MCF 10A (cell line): Measurements from ENCODE around the gene PLA2G6. TPM values are rescaled to one million over a fixed set of nuclear protein-coding genes. Genes with fewer than 3 reads are reported as not detected.
A peak's percentile ranks its signal among the peaks of the same experiment; 100 is the strongest.

ENCODE experiments used
- BruUV-seq: library from RNA; stranded (reverse); fragments of 400-500 nt; replicated peaks from 2 replicates; lab custom pipeline; 2021; lab: Mats Ljungman, UMichigan
- CTCF ChIA-PET: fragments of 300-600 bp; sonication (Branson Sonifier 250); formaldehyde crosslinking; extraction: SDS; loops from one replicate; lab custom pipeline; 2021; ENCODE audit warnings: antibody characterized with exemption, inconsistent platforms; lab: Yijun Ruan, JAX
- POLR2A ChIA-PET: fragments of 300-600, 350-650 bp; sonication (Branson Sonifier 250); formaldehyde crosslinking; extraction: SDS; loops from one replicate; lab custom pipeline; 2020; ENCODE audit warnings: antibody characterized with exemption, inconsistent platforms; lab: Yijun Ruan, JAX
- DNase-seq: peaks from one replicate; pipeline ENCODE4 v3.0.0-alpha.2; 2018; ENCODE audit not compliant: unreplicated experiment
- H3K27ac Mint-ChIP-seq: one replicate; pipeline ENCODE4 v1.8.0; 2022; ENCODE audit warnings: mild to moderate bottlenecking, low read depth, mixed read lengths; ENCODE audit not compliant: unreplicated experiment
- H3K27me3 Mint-ChIP-seq: one replicate; pipeline ENCODE4 v1.8.0; 2022; ENCODE audit warnings: mixed read lengths; ENCODE audit not compliant: insufficient read depth, unreplicated experiment
- H3K36me3 Mint-ChIP-seq: one replicate; pipeline ENCODE4 v1.8.0; 2022; ENCODE audit warnings: mild to moderate bottlenecking, moderate library complexity, mixed read lengths; ENCODE audit not compliant: insufficient read depth, unreplicated experiment
- H3K4me1 Mint-ChIP-seq: one replicate; pipeline ENCODE4 v1.8.0; 2022; ENCODE audit warnings: mixed read lengths; ENCODE audit not compliant: insufficient read depth, unreplicated experiment
- H3K4me3 Mint-ChIP-seq: one replicate; pipeline ENCODE4 v1.8.0; 2022; ENCODE audit warnings: mild to moderate bottlenecking, moderate library complexity, mixed read lengths; ENCODE audit not compliant: unreplicated experiment
- H3K9me3 Mint-ChIP-seq: one replicate; pipeline ENCODE4 v1.8.0; 2022; ENCODE audit warnings: mixed read lengths; ENCODE audit not compliant: unreplicated experiment
- CTCF ChIP-seq: fragments of 200-600 bp; IDR thresholded peaks from one replicate; pipeline ENCODE4 v1.8.0; 2022; ENCODE audit warnings: antibody characterized with exemption, mild to moderate bottlenecking; ENCODE audit not compliant: unreplicated experiment
- intact Hi-C: fragments of 100-400 bp; cut with micrococcal nuclease; formaldehyde crosslinking; loops from 2 replicates; pipeline ENCODE4 v1.14.1; 2022
- total RNA-seq: library from RNA; stranded (reverse); gene quantifications from 2 replicates; pipeline ENCODE4 v1.2.3, GENCODE V29; 2022

Gene PLA2G6
- total RNA-seq, 1 experiment from 2014 or later = 37.5 TPM

GRCh38 chr22:38218661-38219622, 37.3 kb upstream of the PLA2G6 start:
- CTCF ChIA-PET = interaction anchor here (0.5 to 1.3 kb wide), 6 partner anchors 21 to 1842 kb away, joined by 3 to 4 read pairs (median 4); no protein-coding TSS in a partner anchor
- Mint-ChIP-seq H3K4me1 (peaks cover 48% of the 10 kb centered on the region), H3K27ac (peak overlapping the region; percentile 97), H3K36me3 (peaks cover 64% of the 10 kb centered on the region), H3K9me3 (no peaks in the 10 kb centered on the region), H3K4me3 (peak overlapping the region; percentile 26), H3K27me3 (no peaks in the 10 kb centered on the region)
- POLR2A ChIA-PET = interaction anchor here (0.6 to 4.8 kb wide), 24 partner anchors 9 to 481 kb away, joined by 3 to 64 read pairs (median 3); partner anchors contain the start of genes MAFF, PICK1 and PLA2G6
- DNase-seq = peak; percentile 93
- intact Hi-C loops = no loop called here
- TF ChIP-seq CTCF = no peak
- TSS peak; percentile 9 for BruUV-seq

- Mint-ChIP-seq H3K27me3 (no peaks in the 10 kb centered on the region), H3K9me3 (no peaks in the 10 kb centered on the region), H3K27ac (peak overlapping the region; percentile 85), H3K4me3 (no peak overlapping the region), H3K36me3 (peaks cover 70% of the 10 kb centered on the region), H3K4me1 (peaks cover 39% of the 10 kb centered on the region)
- DNase-seq = no peak
- ChIA-PET POLR2A (interaction anchor here (0.9 kb wide), 1 partner anchor 10 kb away, joined by 4 read pairs; no protein-coding TSS in a partner anchor), CTCF (interaction anchor here (0.7 kb wide), 1 partner anchor 8 kb away, joined by 3 read pairs; no protein-coding TSS in a partner anchor)
- intact Hi-C loops = no loop called here
- BruUV-seq = no TSS peak
- TF ChIP-seq CTCF = no peak
Observed at GRCh38 chr22:38215156-38216038, 33.8 kb upstream of the PLA2G6 start.

- intact Hi-C loops = no loop called here
- no peaks in the 10 kb centered on the region for H3K9me3 Mint-ChIP-seq
- H3K4me3 Mint-ChIP-seq = no peak overlapping the region
- POLR2A ChIA-PET = no interaction called here
- DNase-seq = no peak
- H3K4me1 Mint-ChIP-seq = peaks cover 36% of the 10 kb centered on the region
- CTCF ChIA-PET = interaction anchor here (0.6 kb wide), 1 partner anchor 10 kb away, joined by 3 read pairs; no protein-coding TSS in a partner anchor
- no peaks in the 10 kb centered on the region for H3K27me3 Mint-ChIP-seq
- TF ChIP-seq CTCF = no peak
- BruUV-seq = no TSS peak
- peak overlapping the region; percentile 85 for H3K27ac Mint-ChIP-seq
- peaks cover 75% of the 10 kb centered on the region for H3K36me3 Mint-ChIP-seq
Observed at GRCh38 chr22:38214302-38215056, 32.8 kb upstream of the PLA2G6 start.
